Endothelial cell of umbilical vein (primary cell): ENCODE measurements around the gene CCDC82. TPM values are rescaled to one million over a fixed set of nuclear protein-coding genes. Genes with fewer than 3 reads are reported as not detected.

Experiments
- BruUV-seq: library from RNA; stranded (reverse); fragments of 400-500 nt; replicated peaks from 2 replicates; lab custom pipeline; 2021; lab: Mats Ljungman, UMichigan
- CTCF ChIA-PET: fragments of 300-600, 350-600 bp; sonication (Branson Sonifier 250); formaldehyde crosslinking; loops from one replicate; lab custom pipeline; 2021; ENCODE audit warnings: antibody characterized with exemption, inconsistent platforms; lab: Charles Lee
- POLR2A ChIA-PET: fragments of 300-600, 350-600 bp; sonication (Branson Sonifier 250); formaldehyde crosslinking; loops from one replicate; lab custom pipeline; 2021; ENCODE audit warnings: antibody characterized with exemption, inconsistent platforms; lab: Charles Lee
- DNase-seq: peaks from one replicate; pipeline ENCODE4 v3.0.0-alpha.2; 2011; ENCODE audit warnings: low read depth, low spot score
- FAIRE-seq: peaks from 2 replicates; lab custom pipeline; 2011; peaks lifted over from hg19 to GRCh38; lab: Jason Lieb, UNC
- H2AFZ ChIP-seq: 2 replicates; pipeline ENCODE4 v1.6.0; 2012; ENCODE audit warnings: low read depth, low read length, control low read depth, inconsistent platforms
- H3K27ac ChIP-seq: 2 replicates; pipeline ENCODE4 v1.5.1; 2011; ENCODE audit warnings: low read depth, mild to moderate bottlenecking, control low read depth, low read length, moderate library complexity; ENCODE audit not compliant: insufficient read depth
- H3K27me3 ChIP-seq, 2 experiments: 2 replicates each; pipeline versions ENCODE4 v1.6.0 to v1.6.1; 2011; ENCODE audit warnings: low read length in 2 of 2, mixed read lengths in 1 of 2; ENCODE audit not compliant: control insufficient read depth in 2 of 2, insufficient read depth in 2 of 2
- H3K36me3 ChIP-seq, 2 experiments: 2 replicates in 1 of 2; 3 replicates in 1 of 2; pipeline ENCODE4 v1.5.1; 2011; ENCODE audit warnings: low read length in 2 of 2, mild to moderate bottlenecking in 1 of 2, moderate library complexity in 1 of 2; ENCODE audit not compliant: control insufficient read depth in 2 of 2, insufficient read depth in 2 of 2; ENCODE audit errors: extremely low read depth in 1 of 2
- H3K4me1 ChIP-seq: 3 replicates; pipeline ENCODE4 v1.5.1; 2011; ENCODE audit warnings: mild to moderate bottlenecking, low read length; ENCODE audit not compliant: control insufficient read depth, insufficient read depth; ENCODE audit errors: extremely low read depth
- H3K4me2 ChIP-seq: 2 replicates; pipeline ENCODE4 v1.6.1; 2011; ENCODE audit warnings: low read length, control low read depth, mixed read lengths; ENCODE audit not compliant: insufficient read depth
- H3K4me3 ChIP-seq, 3 experiments: fragments of 200-600 bp in 1 of 3; sonication (generic), shearing (Covaris generic) in 1 of 3; replicated peaks in 1 of 3; 2 replicates each; pipeline ENCODE4 v1.5.1; 2011 to 2016; ENCODE audit warnings: control low read depth in 3 of 3, low read length in 3 of 3, mild to moderate bottlenecking in 2 of 3, inconsistent platforms in 1 of 3, low read depth in 1 of 3, moderate library complexity in 1 of 3; ENCODE audit not compliant: insufficient read depth in 1 of 3
- H3K79me2 ChIP-seq: 2 replicates; pipeline ENCODE4 v1.6.0; 2012; ENCODE audit warnings: low read length, inconsistent platforms; ENCODE audit not compliant: control insufficient read depth, insufficient read depth
- H3K9ac ChIP-seq: replicated peaks from 2 replicates; pipeline ENCODE3; 2011; ENCODE audit warnings: low read length, control low read depth; ENCODE audit not compliant: insufficient read depth; ENCODE audit errors: extremely low read depth
- H3K9me1 ChIP-seq: replicated peaks from 3 replicates; pipeline ENCODE4 v1.6.0; 2011; ENCODE audit warnings: mild to moderate bottlenecking, low read length; ENCODE audit not compliant: control insufficient read depth, insufficient read depth; ENCODE audit errors: extremely low read depth
- H3K9me3 ChIP-seq: replicated peaks from 2 replicates; pipeline ENCODE4 v1.5.1; 2012; ENCODE audit warnings: low read length, inconsistent platforms; ENCODE audit not compliant: control insufficient read depth, insufficient read depth
- H4K20me1 ChIP-seq: replicated peaks from 2 replicates; pipeline ENCODE3; 2011; ENCODE audit warnings: mild to moderate bottlenecking, low read length; ENCODE audit not compliant: control insufficient read depth, insufficient read depth; ENCODE audit errors: extremely low read depth
- EZH2 ChIP-seq: IDR thresholded peaks from 2 replicates; pipeline ENCODE4 v1.6.1; 2012; ENCODE audit warnings: borderline replicate concordance, low read depth, mild to moderate bottlenecking, moderate library complexity, low read length, inconsistent platforms; ENCODE audit not compliant: severe bottlenecking
- FOS ChIP-seq: IDR thresholded peaks from 2 replicates; pipeline ENCODE4 v1.6.1; 2011; ENCODE audit warnings: mild to moderate bottlenecking, low read length, moderate library complexity, borderline replicate concordance; ENCODE audit not compliant: insufficient read depth
- GATA2 ChIP-seq: IDR thresholded peaks from 2 replicates; pipeline ENCODE4 v1.7.0; 2011; ENCODE audit warnings: low read depth, mild to moderate bottlenecking, moderate library complexity, mixed read lengths, low read length; ENCODE audit not compliant: insufficient read length, insufficient read depth
- JUN ChIP-seq: IDR thresholded peaks from 2 replicates; pipeline ENCODE4 v1.6.1; 2011; ENCODE audit warnings: borderline replicate concordance, low read depth; ENCODE audit not compliant: insufficient read length, insufficient read depth
- MYC ChIP-seq: IDR thresholded peaks from one replicate; pipeline ENCODE4 v1.6.1; 2011; ENCODE audit warnings: mild to moderate bottlenecking, low read depth, low read length
- POLR2A ChIP-seq: IDR thresholded peaks from 2 replicates; pipeline ENCODE4 v1.6.1; 2012; ENCODE audit warnings: low read depth, mild to moderate bottlenecking, control low read depth, low read length
- POLR2AphosphoS5 ChIP-seq: IDR thresholded peaks from 2 replicates; pipeline ENCODE4 v1.6.1; 2012; ENCODE audit warnings: low read depth, mild to moderate bottlenecking, control low read depth, low read length, moderate library complexity; ENCODE audit not compliant: insufficient read depth
- dilution Hi-C: fragments of 300-500 bp; cut with MboI; formaldehyde crosslinking; loops from one replicate; pipeline ENCODE4 v1.15.0; 2019; ENCODE audit warnings: low sequenced_read_pairs; ENCODE audit not compliant: extremely low pct_ligation_motif_present
- intact Hi-C: fragments of 100-400 bp; cut with micrococcal nuclease; formaldehyde crosslinking; loops from one replicate; pipeline ENCODE4 v1.10.0; 2022
- polyA plus RNA-seq, 4 experiments: library from polyadenylated mRNA; depleted of rRNA in 3 of 4; stranded (reverse) in 3 of 4; unstranded in 1 of 4; fragments of >200 nt; gene quantifications; 2 replicates each; pipeline versions ENCODE4 v1.2.1 to v1.2.3, GENCODE V29; 2011 to 2012; ENCODE audit warnings: missing spikeins in 1 of 4
- total RNA-seq: library from RNA; stranded (reverse); gene quantifications from 2 replicates; pipeline ENCODE4 v1.2.3, GENCODE V29; 2021
- TF ChIP-seq, protein P1 (sequence below): IDR thresholded peaks from 2 replicates; pipeline ENCODE4 v1.6.1; 2011; ENCODE audit not compliant: insufficient read depth, insufficient read length
- TF ChIP-seq, protein P2 (sequence below), 2 donors: IDR thresholded peaks; 1 replicate in 1 of 2; 2 replicates in 1 of 2; pipeline ENCODE4 v1.5.1; 2011; ENCODE audit warnings: low read length in 2 of 2, mild to moderate bottlenecking in 2 of 2, moderate library complexity in 2 of 2, control low read depth in 1 of 2, inconsistent platforms in 1 of 2, low read depth in 1 of 2; ENCODE audit not compliant: insufficient read depth in 1 of 2; ENCODE audit errors: extremely low read depth in 1 of 2

Gene CCDC82
- total and polyA plus RNA-seq, 2 donors (not counting 3 experiments of a cell fraction or from before 2014, with no cell fraction given): 8.1 to 33.4 TPM

GRCh38 chr11:96330511-96330859, 59.2 kb downstream of the CCDC82 start:
- no peaks in the 10 kb centered on the region for H3K27me3 ChIP-seq
- TF ChIP-seq EZH2 (no peak), FOS (no peak), JUN (no peak), GATA2 (no peak), POLR2AphosphoS5 (no peak), POLR2A (no peak), MYC (no peak)
- TF ChIP-seq, protein P1, sequence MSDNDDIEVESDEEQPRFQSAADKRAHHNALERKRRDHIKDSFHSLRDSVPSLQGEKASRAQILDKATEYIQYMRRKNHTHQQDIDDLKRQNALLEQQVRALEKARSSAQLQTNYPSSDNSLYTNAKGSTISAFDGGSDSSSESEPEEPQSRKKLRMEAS: no peak
- TF ChIP-seq, protein P2, sequence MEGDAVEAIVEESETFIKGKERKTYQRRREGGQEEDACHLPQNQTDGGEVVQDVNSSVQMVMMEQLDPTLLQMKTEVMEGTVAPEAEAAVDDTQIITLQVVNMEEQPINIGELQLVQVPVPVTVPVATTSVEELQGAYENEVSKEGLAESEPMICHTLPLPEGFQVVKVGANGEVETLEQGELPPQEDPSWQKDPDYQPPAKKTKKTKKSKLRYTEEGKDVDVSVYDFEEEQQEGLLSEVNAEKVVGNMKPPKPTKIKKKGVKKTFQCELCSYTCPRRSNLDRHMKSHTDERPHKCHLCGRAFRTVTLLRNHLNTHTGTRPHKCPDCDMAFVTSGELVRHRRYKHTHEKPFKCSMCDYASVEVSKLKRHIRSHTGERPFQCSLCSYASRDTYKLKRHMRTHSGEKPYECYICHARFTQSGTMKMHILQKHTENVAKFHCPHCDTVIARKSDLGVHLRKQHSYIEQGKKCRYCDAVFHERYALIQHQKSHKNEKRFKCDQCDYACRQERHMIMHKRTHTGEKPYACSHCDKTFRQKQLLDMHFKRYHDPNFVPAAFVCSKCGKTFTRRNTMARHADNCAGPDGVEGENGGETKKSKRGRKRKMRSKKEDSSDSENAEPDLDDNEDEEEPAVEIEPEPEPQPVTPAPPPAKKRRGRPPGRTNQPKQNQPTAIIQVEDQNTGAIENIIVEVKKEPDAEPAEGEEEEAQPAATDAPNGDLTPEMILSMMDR (IDR thresholded peaks at IDR 0.05; ENCODE audit: extremely low read depth in 1 of 2, insufficient read depth in 1 of 2, low read depth in 1 of 2, low read length in 2 of 2): no peak
- dilution Hi-C loops: no loop called here
- no peak overlapping the region for H2AFZ ChIP-seq
- no peak overlapping the region for H3K4me3 ChIP-seq
- H3K4me1 ChIP-seq: peaks cover 2% of the 10 kb centered on the region
- H3K9me1 ChIP-seq: no peaks in the 10 kb centered on the region
- no peaks in the 10 kb centered on the region for H4K20me1 ChIP-seq
- H3K9ac ChIP-seq: no peak overlapping the region
- intact Hi-C loops: no loop called here
- no peaks in the 10 kb centered on the region for H3K9me3 ChIP-seq
- H3K36me3 ChIP-seq: no peaks in the 10 kb centered on the region
- no peak for DNase-seq
- ChIA-PET CTCF (no interaction called here), POLR2A (no interaction called here)
- no peak overlapping the region for H3K4me2 ChIP-seq
- no TSS peak for BruUV-seq
- H3K79me2 ChIP-seq: peaks cover 9% of the 10 kb centered on the region
- H3K27ac ChIP-seq: no peak overlapping the region
- FAIRE-seq: no peak
